ENCODE results near the gene IL1RL2.

The IL1RL2 gene

DNA sequence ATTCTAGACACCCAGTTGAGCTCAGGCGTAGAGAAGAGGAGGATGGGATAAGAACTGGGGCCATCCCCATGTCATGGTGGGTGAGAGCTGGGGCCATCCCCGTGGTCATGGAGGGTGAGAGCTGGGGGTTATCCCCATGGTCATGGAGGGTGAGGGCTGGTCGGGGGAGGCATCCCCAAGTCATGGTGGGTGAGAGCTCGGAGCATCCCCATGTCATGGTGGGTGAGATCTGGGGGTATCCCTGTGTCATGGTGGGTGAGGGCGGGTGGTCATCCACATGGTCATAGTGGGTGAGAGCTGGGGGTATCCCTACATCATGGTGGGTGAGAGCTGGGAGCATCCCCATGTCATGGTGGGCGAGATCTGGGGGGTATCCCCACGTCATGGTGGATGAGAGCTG, 52.5 kb downstream of the IL1RL2 start:
- Histone ChIP-seq H4K20me1 (ENCODE audit: insufficient read depth, low read length, poor library complexity, severe bottlenecking) (no peaks in the 10 kb centered on the region), H3K27me3 (ENCODE audit: insufficient read depth, low read length, poor library complexity, severe bottlenecking) (no peaks in the 10 kb centered on the region), H3K4me1 (ENCODE audit: insufficient read depth, low read length, poor library complexity, severe bottlenecking) (peaks cover 8% of the 10 kb centered on the region), H3F3A (ENCODE audit: low read depth) (no peaks in the 10 kb centered on the region), H3K4me3 (ENCODE audit: low read length, poor library complexity, severe bottlenecking) (no peak overlapping the region), H3K9ac (ENCODE audit: low read depth, low read length, poor library complexity, severe bottlenecking) (no peak overlapping the region), H3K79me2 (ENCODE audit: insufficient read depth, low read length) (no peaks in the 10 kb centered on the region), H3K4me2 (ENCODE audit: low read depth, low read length, poor library complexity, severe bottlenecking) (no peak overlapping the region), H3K36me3 (ENCODE audit: insufficient read depth, low read length) (no peaks in the 10 kb centered on the region), H3K9me2 (replicated peaks; ENCODE audit: low read depth, low read length) (no peaks in the 10 kb centered on the region), H2AFZ (ENCODE audit: low read length) (no peak overlapping the region), H3K9me3 (ENCODE audit: insufficient read depth, low read depth, low read length) (no peaks in the 10 kb centered on the region)
- TF ChIP-seq CTCF (conservative IDR thresholded peaks at IDR 0.05; ENCODE audit: low read length): no peak
- no peak for TF ChIP-seq EZH2phosphoT487 (IDR thresholded peaks at IDR 0.05; ENCODE audit: borderline replicate concordance)

GRCh38 chr2:102240640-102241370, 54.0 kb downstream of the IL1RL2 start:
- no peaks in the 10 kb centered on the region for H3K27me3 ChIP-seq (ENCODE audit: insufficient read depth, low read length, poor library complexity, severe bottlenecking)
- H3K36me3 ChIP-seq (ENCODE audit: insufficient read depth, low read length): no peaks in the 10 kb centered on the region
- no peaks in the 10 kb centered on the region for H3K79me2 ChIP-seq (ENCODE audit: insufficient read depth, low read length)
- peak; percentile 99 for TF ChIP-seq CTCF (conservative IDR thresholded peaks at IDR 0.05; ENCODE audit: low read length)
- TF ChIP-seq EZH2phosphoT487 (IDR thresholded peaks at IDR 0.05; ENCODE audit: borderline replicate concordance): no peak
- no peaks in the 10 kb centered on the region for H3F3A ChIP-seq (ENCODE audit: low read depth)
- peak overlapping the region; percentile 63 for H3K4me2 ChIP-seq (ENCODE audit: low read depth, low read length, poor library complexity, severe bottlenecking)
- no peaks in the 10 kb centered on the region for H3K9me2 ChIP-seq (replicated peaks; ENCODE audit: low read depth, low read length)
- H3K4me3 ChIP-seq (ENCODE audit: low read length, poor library complexity, severe bottlenecking): peak overlapping the region; percentile 27
- no peaks in the 10 kb centered on the region for H4K20me1 ChIP-seq (ENCODE audit: insufficient read depth, low read length, poor library complexity, severe bottlenecking)
- peaks cover 8% of the 10 kb centered on the region for H3K4me1 ChIP-seq (ENCODE audit: insufficient read depth, low read length, poor library complexity, severe bottlenecking)
- H2AFZ ChIP-seq (ENCODE audit: low read length): peak overlapping the region; percentile 76
- H3K9ac ChIP-seq (ENCODE audit: low read depth, low read length, poor library complexity, severe bottlenecking): no peak overlapping the region
- no peaks in the 10 kb centered on the region for H3K9me3 ChIP-seq (ENCODE audit: insufficient read depth, low read depth, low read length)

DNA sequence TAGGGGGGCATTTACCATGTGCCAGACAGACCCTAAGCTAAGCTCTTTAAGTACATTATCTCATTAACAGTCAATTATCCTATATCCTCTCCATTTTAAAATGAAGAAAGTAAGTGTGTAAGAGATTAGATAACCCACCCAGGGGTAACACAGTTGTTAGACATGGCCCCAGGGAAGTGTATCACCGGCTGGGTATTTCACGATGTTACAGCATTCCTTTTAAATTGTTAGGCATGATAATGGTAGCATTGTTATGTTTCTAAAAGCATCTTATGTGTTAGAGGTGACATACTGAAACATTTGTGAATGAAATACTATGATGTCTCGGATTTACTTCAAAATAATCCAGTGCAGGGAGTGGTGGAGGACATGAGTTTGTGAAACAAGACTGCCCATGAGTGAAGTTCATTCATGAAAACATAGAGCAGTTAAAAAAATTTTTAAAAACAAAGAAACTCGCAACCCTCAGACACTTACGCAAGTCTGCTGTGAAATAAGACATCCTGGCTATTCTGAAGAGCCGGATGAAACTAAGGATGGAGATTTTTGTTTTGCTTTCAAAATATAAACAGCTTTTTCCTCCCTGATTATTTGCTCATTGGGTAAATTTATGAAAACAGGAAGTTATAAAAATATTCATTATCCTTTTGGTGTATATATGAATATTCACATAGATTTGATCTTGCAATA, 54.9 kb downstream of the IL1RL2 start:
- Histone ChIP-seq H2AFZ (ENCODE audit: low read length) (peak overlapping the region; percentile 76; the same call in 1 of the 2 replicates), H3K4me2 (ENCODE audit: low read depth, low read length, poor library complexity, severe bottlenecking) (no peak overlapping the region), H3K27me3 (ENCODE audit: insufficient read depth, low read length, poor library complexity, severe bottlenecking) (no peaks in the 10 kb centered on the region), H3K9ac (ENCODE audit: low read depth, low read length, poor library complexity, severe bottlenecking) (no peak overlapping the region), H3F3A (ENCODE audit: low read depth) (no peaks in the 10 kb centered on the region), H3K36me3 (ENCODE audit: insufficient read depth, low read length) (no peaks in the 10 kb centered on the region), H3K9me3 (ENCODE audit: insufficient read depth, low read depth, low read length) (no peaks in the 10 kb centered on the region), H3K9me2 (replicated peaks; ENCODE audit: low read depth, low read length) (no peaks in the 10 kb centered on the region), H3K4me3 (ENCODE audit: low read length, poor library complexity, severe bottlenecking) (no peak overlapping the region), H4K20me1 (ENCODE audit: insufficient read depth, low read length, poor library complexity, severe bottlenecking) (no peaks in the 10 kb centered on the region), H3K79me2 (ENCODE audit: insufficient read depth, low read length) (no peaks in the 10 kb centered on the region), H3K4me1 (ENCODE audit: insufficient read depth, low read length, poor library complexity, severe bottlenecking) (peaks cover 8% of the 10 kb centered on the region)
- TF ChIP-seq CTCF (conservative IDR thresholded peaks at IDR 0.05; ENCODE audit: low read length): no peak

Measured in Loucy (cell line).